Esophagus squamous epithelium (tissue), 5 donors: ENCODE data around the gene HELZ2. TPM values are rescaled to one million over a fixed set of nuclear protein-coding genes. Genes with fewer than 3 reads are reported as not detected.

Experiments used
- DNase-seq: peaks from one replicate; lab custom pipeline; 2025; lab: John Stamatoyannopoulos, UW
- H3K27ac ChIP-seq, 4 donors: fragments of 200-600 bp; sonication (generic); one replicate each; pipeline ENCODE4 v1.5.1; 2016 to 2019; ENCODE audit warnings: mild to moderate bottlenecking in 1 of 4
- H3K27me3 ChIP-seq, 4 donors: fragments of 200-600 bp; sonication (generic); 1 replicate in 3 of 4; 2 replicates in 1 of 4; pipeline versions ENCODE4 v1.5.1 to v1.6.0; 2017 to 2021; ENCODE audit warnings: antibody characterized with exemption in 1 of 4
- H3K36me3 ChIP-seq, 3 donors: fragments of 200-600 bp; sonication (generic); one replicate each; pipeline ENCODE4 v1.5.1; 2016 to 2019
- H3K4me1 ChIP-seq, 3 donors: fragments of 200-600 bp; sonication (generic); one replicate each; pipeline ENCODE4 v1.5.1; 2017 to 2019
- H3K4me3 ChIP-seq, 4 donors: fragments of 200-600 bp; sonication (generic); 1 replicate in 3 of 4; 2 replicates in 1 of 4; pipeline ENCODE4 v1.5.1; 2016 to 2019; ENCODE audit warnings: mild to moderate bottlenecking in 2 of 4, moderate library complexity in 1 of 4
- H3K9me3 ChIP-seq, 3 donors: fragments of 200-600 bp; sonication (generic); one replicate each; pipeline ENCODE4 v1.5.1; 2016 to 2019
- POLR2A ChIP-seq, 4 donors: fragments of 450-650 bp; IDR thresholded peaks; one replicate each; pipeline ENCODE4 v1.6.1; 2017; ENCODE audit warnings: antibody characterized with exemption in 4 of 4, mild to moderate bottlenecking in 4 of 4, moderate library complexity in 3 of 4
- WGBS, 2 donors: methylation state at CpG; one replicate each; pipeline ENCODE4 v1.1.5; 2018; 5-methylcytosine and 5-hydroxymethylcytosine counted together
- intact Hi-C: fragments of 100-400 bp; cut with DNase I; formaldehyde crosslinking; loops from one replicate; pipeline ENCODE4 v1.15.0; 2022
- total RNA-seq, 4 donors: library from RNA; depleted of rRNA; stranded (reverse); fragments of >200 nt; gene quantifications; one replicate each; pipeline ENCODE4 v1.1.0, GENCODE V29; 2016
- TF ChIP-seq, protein P1 (sequence below), 6 experiments: fragments of 450-650 bp in 4 of 6; fragments of 200-600 bp in 2 of 6; sonication (generic) in 2 of 6; IDR thresholded peaks; one replicate each; pipeline ENCODE4 v1.5.1; 2016 to 2019; ENCODE audit warnings: antibody characterized with exemption in 6 of 6, mild to moderate bottlenecking in 4 of 6, moderate library complexity in 4 of 6
- donor health status: DM: yes; HTN: yes; CAD: no.

The HELZ2 gene
- total RNA-seq, 4 donors from 2014 or later, result 23.7 to 37.6 (median 31.2) TPM

DNA sequence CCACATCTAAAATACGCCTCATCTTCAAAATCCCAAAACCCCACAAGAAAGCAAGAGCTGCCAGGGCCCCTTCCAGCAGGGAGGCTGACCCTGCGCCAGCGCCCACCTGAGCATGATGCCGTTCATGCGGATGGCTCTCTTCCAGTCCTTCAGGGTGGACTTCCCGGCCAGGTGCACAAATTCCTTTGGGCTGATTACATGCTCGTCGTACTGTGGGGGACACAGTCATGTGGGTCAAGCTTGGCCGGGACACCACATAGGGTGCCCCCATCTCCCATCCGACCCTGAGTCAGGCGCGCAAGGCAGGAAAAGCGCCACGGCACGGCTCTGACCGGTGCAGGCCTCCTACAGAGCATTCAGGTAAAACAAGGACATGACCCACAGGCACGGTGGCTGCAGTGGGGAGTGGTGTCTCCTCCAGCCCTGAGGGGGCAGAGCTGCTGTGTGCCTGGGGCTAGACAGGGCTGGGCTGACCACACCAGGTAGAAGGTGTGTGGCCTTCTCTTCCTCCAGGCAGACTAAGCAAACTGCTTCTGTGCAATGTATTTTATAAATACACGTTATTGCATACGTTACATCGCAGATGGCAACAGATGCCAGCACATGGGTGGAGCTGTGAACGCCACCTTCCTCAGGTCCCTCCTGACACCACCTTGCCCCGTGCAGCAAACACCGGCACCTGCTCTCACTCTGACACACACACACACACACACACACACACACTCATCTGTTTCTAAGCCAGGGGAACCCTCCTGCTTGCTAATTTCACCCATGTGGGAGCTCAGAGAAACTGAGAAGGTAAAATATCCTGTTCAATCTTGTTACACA is 23.8 kb upstream of the HELZ2 start:
- DNase-seq, result no peak
- intact Hi-C loops, result no loop called here
- Histone ChIP-seq H3K27ac (no peak overlapping the region), H3K4me1 (peaks cover 0 to 6% (median 0%) of the 10 kb centered on the region in 3 donors), H3K9me3 (no peaks in the 10 kb centered on the region), H3K27me3 (no peaks in the 10 kb centered on the region), H3K36me3 (peaks cover 6 to 99% (median 26%) of the 10 kb centered on the region in 3 donors), H3K4me3 (no peak overlapping the region)
- TF ChIP-seq POLR2A (IDR thresholded peaks at IDR 0.05), result no peak
- TF ChIP-seq, protein P1, sequence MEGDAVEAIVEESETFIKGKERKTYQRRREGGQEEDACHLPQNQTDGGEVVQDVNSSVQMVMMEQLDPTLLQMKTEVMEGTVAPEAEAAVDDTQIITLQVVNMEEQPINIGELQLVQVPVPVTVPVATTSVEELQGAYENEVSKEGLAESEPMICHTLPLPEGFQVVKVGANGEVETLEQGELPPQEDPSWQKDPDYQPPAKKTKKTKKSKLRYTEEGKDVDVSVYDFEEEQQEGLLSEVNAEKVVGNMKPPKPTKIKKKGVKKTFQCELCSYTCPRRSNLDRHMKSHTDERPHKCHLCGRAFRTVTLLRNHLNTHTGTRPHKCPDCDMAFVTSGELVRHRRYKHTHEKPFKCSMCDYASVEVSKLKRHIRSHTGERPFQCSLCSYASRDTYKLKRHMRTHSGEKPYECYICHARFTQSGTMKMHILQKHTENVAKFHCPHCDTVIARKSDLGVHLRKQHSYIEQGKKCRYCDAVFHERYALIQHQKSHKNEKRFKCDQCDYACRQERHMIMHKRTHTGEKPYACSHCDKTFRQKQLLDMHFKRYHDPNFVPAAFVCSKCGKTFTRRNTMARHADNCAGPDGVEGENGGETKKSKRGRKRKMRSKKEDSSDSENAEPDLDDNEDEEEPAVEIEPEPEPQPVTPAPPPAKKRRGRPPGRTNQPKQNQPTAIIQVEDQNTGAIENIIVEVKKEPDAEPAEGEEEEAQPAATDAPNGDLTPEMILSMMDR (IDR thresholded peaks at IDR 0.05), result no peak
- WGBS, 2 donors, result 81 to 83% methylated on average over 12 of the region's 23 CpGs

- no peak for DNase-seq
- no peak for TF ChIP-seq POLR2A (IDR thresholded peaks at IDR 0.05)
- TF ChIP-seq, protein P1 (IDR thresholded peaks at IDR 0.05), result no peak
- H3K4me3 ChIP-seq, result no peak overlapping the region
- H3K36me3 ChIP-seq, result peaks cover 14 to 99% (median 24%) of the 10 kb centered on the region in 3 donors
- intact Hi-C loops, result no loop called here
- H3K9me3 ChIP-seq, result no peaks in the 10 kb centered on the region
- H3K27me3 ChIP-seq, result no peaks in the 10 kb centered on the region
- H3K27ac ChIP-seq, result no peak overlapping the region
- 83 to 100% methylated on average over 1 to 3 of the region's 6 CpGs for WGBS, 2 donors
- H3K4me1 ChIP-seq, result peaks cover 0 to 6% (median 0%) of the 10 kb centered on the region in 3 donors
Measured at GRCh38 chr20:63596423-63596822, 22.4 kb upstream of the HELZ2 start.

DNA sequence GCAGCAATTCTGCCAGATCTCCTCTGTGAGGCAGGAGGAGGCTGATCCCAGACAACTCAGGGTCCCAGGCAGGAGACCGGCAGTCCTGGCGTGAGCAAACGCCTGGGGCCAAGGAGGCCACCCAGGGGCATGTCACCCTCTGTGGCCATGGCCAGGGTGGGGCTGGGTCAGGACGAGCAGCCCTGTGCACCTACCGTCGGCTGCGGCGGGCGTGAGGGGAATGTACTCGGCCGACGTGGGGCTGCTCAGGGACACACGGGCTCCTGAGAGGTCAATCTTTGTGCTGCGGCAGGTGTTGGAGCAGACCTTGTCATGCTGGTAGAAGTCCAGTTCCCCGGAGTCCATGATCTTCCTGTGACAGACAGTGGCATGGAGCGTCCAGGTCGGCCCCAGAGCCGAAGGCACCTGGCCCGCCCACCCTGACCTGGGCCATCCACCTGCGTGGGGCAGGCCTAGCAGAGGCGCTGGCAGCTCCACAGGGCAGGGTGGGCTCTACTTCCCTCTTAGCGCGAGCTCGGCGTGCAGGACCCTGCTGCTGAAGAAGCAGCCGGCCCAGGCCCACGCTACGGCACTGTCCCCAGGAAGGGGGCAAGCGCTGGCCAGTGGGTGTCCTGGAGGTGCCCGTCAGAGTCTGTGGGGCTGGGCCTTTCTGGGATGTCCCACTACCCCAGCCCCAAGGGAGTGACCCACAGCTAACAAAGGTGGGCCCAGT is 21.5 kb upstream of the HELZ2 start:
- no peak for TF ChIP-seq POLR2A (IDR thresholded peaks at IDR 0.05)
- TF ChIP-seq, protein P1 (IDR thresholded peaks at IDR 0.05), result no peak
- DNase-seq, result no peak
- Histone ChIP-seq H3K4me3 (no peak overlapping the region), H3K36me3 (peaks cover 18 to 99% (median 26%) of the 10 kb centered on the region in 3 donors), H3K27ac (no peak overlapping the region), H3K9me3 (no peaks in the 10 kb centered on the region), H3K4me1 (peaks cover 0 to 6% (median 0%) of the 10 kb centered on the region in 3 donors), H3K27me3 (no peaks in the 10 kb centered on the region)
- WGBS, 2 donors, result 89 to 100% methylated on average over 2 to 16 of the region's 30 CpGs
- intact Hi-C loops, result no loop called here

- H3K36me3 ChIP-seq, result peaks cover 24 to 99% (median 28%) of the 10 kb centered on the region in 3 donors
- 13 to 54% methylated on average over 3 to 5 of the region's 10 CpGs for WGBS, 2 donors
Measured at GRCh38 chr20:63594043-63594561, 20.1 kb upstream of the HELZ2 start.

More at GRCh38 chr20:63594043-63594561, 20.1 kb upstream of the HELZ2 start:
- DNase-seq, result no peak
- intact Hi-C loops, result no loop called here
- no peaks in the 10 kb centered on the region for H3K27me3 ChIP-seq
- peak overlapping the region in 2 of 4 donors; percentile 5 to 65 for H3K27ac ChIP-seq
- no peak overlapping the region for H3K4me3 ChIP-seq
- no peaks in the 10 kb centered on the region for H3K9me3 ChIP-seq
- H3K4me1 ChIP-seq, result peaks cover 0 to 6% (median 0%) of the 10 kb centered on the region in 3 donors
- TF ChIP-seq, protein P1 (IDR thresholded peaks at IDR 0.05), result no peak
- TF ChIP-seq POLR2A (IDR thresholded peaks at IDR 0.05), result no peak
